Stomach (tissue), 4 donors: ENCODE measurements around the gene NLGN1.

ENCODE experiments used
- EP300 ChIP-seq: sonication (generic); formaldehyde crosslinking; IDR thresholded peaks from one replicate; pipeline ENCODE4 v1.6.1; 2017; ENCODE audit warnings: antibody characterized with exemption
- POLR2A ChIP-seq, 4 donors: fragments of 450-650 bp; IDR thresholded peaks; one replicate each; pipeline ENCODE4 v1.6.1; 2016; ENCODE audit warnings: antibody characterized with exemption in 4 of 4, control low read depth in 2 of 4, mild to moderate bottlenecking in 1 of 4, moderate library complexity in 1 of 4
- POLR2AphosphoS5 ChIP-seq, 3 donors: sonication (generic); formaldehyde crosslinking; IDR thresholded peaks; one replicate each; pipeline ENCODE4 v1.6.1; 2016; ENCODE audit warnings: antibody characterized with exemption in 3 of 3
- TF ChIP-seq, protein P1 (sequence below), 7 experiments: fragments of 450-650 bp in 4 of 7; fragments of 200-600 bp in 3 of 7; sonication (generic) in 3 of 7; IDR thresholded peaks; one replicate each; pipeline ENCODE4 v1.5.1; 2016 to 2019; ENCODE audit warnings: antibody characterized with exemption in 7 of 7, control low read depth in 2 of 7, mild to moderate bottlenecking in 1 of 7

GRCh38 chr3:173708191-173708590, 310.6 kb downstream of the NLGN1 start:
- no peak for TF ChIP-seq EP300
- TF ChIP-seq, protein P1, sequence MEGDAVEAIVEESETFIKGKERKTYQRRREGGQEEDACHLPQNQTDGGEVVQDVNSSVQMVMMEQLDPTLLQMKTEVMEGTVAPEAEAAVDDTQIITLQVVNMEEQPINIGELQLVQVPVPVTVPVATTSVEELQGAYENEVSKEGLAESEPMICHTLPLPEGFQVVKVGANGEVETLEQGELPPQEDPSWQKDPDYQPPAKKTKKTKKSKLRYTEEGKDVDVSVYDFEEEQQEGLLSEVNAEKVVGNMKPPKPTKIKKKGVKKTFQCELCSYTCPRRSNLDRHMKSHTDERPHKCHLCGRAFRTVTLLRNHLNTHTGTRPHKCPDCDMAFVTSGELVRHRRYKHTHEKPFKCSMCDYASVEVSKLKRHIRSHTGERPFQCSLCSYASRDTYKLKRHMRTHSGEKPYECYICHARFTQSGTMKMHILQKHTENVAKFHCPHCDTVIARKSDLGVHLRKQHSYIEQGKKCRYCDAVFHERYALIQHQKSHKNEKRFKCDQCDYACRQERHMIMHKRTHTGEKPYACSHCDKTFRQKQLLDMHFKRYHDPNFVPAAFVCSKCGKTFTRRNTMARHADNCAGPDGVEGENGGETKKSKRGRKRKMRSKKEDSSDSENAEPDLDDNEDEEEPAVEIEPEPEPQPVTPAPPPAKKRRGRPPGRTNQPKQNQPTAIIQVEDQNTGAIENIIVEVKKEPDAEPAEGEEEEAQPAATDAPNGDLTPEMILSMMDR (IDR thresholded peaks at IDR 0.05) = no peak
- no peak for TF ChIP-seq POLR2A (IDR thresholded peaks at IDR 0.05)
- TF ChIP-seq POLR2AphosphoS5 (IDR thresholded peaks at IDR 0.05) = no peak
